HuH-7.5 (cell line): ENCODE measurements around the gene KLHDC1.
A peak's percentile ranks its signal among the peaks of the same experiment; 100 is the strongest.
"Not testable (repeated sequence)": the region's sequence is repeated elsewhere in the genome, so short reads cannot be mapped to it uniquely, and the experiment has no call there.

Experiments used
- DNase-seq: peaks from one replicate; pipeline ENCODE4 v3.0.0; 2011; ENCODE audit warnings: low spot score

KLHDC1 gene

GRCh38 chr14:49721733-49722435, 29.0 kb downstream of the KLHDC1 start:
- DNase-seq: not testable (repeated sequence)

DNA sequence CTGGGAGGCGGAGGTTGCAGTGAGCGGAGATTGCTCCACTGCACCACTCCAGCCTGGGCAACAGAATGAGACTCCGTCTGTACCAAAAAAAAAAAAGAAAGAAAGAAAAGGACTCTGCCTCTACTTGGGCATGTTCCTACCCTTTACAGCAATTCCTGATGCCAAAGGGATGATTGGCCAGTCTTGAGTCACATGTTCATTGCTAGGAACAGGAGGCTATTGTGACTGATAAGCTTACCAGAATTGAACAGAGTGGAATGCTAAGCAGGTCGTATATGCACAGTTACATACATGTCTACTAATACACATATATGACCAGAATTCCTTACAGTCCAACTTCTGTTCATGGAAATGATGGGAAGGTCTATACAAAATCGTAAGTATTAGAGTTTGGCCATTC, 34.3 kb downstream of the KLHDC1 start:
- no peak for DNase-seq

DNA sequence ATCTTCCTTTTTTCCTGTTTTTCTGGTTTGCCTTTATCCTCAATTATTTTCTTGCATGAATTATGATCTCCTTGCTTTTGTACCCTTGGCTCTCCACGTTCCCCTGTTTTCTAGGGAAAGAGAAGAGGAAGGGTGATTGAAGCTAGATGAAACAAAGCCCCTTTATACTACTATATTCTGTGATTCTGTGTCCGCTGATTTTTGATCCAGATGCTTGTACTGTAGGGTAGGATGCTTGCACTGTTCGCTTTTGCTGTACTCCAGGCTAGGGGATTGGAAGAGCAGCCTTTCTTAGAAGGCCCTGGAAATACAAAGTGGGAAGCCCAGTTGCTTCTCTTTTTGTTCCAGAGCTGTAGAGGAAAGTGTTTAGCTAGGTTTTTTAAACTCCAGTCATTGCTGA, 40.0 kb downstream of the KLHDC1 start:
- DNase-seq: no peak

DNA sequence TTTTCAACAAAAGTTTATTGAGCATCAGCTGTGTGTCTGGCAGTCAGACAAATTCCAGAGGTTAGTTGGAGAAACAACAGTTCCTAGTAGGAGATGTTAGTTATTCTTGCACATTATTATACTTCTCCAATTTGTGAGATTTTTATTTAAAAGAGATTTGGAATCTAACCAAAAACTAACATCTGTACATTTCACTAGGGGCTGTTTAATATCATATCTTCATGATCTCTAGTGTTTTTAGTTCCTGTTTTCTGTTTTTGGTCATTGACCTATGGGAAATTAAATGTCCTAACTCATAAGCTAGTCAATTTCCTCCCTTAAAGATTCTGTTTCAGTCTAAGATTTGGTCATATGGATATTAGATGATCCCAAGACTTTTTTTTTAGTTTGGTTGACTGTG, 40.9 kb downstream of the KLHDC1 start:
- no peak for DNase-seq

DNA sequence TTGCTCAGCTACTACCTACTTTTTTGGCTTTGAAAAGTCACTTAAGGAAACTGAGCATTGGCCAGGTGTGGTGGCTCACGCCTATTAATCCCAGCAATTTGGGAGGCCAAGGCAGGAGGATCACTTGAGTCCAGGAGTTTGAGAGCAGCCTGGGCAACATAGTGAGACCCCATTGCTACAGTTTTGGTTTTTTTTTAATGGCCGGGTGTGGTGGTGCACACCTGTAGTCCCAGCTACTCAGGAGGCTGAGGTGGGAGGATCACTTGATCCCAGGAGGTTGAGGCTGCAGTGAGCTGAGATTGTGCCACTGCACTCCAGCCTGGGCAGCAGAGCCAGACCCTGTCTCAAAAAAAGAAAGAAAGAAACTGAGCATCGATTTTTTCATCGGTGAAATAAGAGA, 42.7 kb downstream of the KLHDC1 start:
- DNase-seq: not testable (repeated sequence)

DNA sequence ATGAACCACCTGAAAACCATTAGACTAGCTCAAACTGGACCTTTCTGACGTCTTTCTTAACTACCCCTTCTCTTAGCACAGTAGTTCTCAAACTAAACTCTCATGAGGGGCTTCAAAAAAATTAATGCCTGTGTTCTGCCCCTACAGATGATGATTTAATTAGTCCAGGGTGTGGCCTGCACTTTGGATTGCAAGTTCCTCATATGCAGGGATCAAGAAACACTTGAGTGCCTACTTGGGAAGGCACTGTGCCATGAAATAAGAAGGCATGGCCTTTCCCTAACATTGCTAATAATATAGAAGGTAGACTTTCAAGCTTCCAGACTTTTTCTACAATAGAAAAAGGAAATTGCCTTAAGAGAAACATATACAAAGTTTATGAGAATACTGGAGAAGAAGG, 52.3 kb downstream of the KLHDC1 start:
- DNase-seq: no peak

GRCh38 chr14:49746476-49746875, 53.6 kb downstream of the KLHDC1 start:
- DNase-seq: not testable (repeated sequence)

DNA sequence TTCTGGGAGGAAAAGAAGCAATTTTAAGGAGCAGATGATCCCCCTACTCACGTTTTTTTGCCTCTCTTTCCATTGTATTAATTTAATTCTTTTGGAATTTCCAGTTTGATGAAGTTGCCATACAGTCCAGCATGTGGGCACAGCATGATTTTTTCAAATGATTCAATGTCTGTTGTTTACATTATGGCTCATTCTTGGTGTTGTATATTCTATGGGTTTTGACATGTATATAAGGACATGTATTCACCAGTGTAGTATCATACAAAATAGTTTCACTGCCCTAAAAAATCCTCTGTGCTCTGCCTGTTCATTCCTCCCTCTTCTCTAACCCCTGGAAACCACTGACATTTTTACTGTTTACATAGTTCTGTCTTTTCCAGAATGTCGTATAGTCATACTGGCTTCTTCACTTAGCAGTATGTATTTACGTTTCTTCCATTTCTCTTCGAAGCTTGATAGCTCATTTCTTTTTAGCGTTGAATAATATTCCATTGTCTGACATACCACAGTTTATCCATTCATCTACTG, 61.7 kb downstream of the KLHDC1 start:
- no peak for DNase-seq

GRCh38 chr14:49755378-49755777, 62.5 kb downstream of the KLHDC1 start:
- DNase-seq: no peak

- no peak for DNase-seq
Observed at GRCh38 chr14:49761839-49762551, 69.1 kb downstream of the KLHDC1 start.

GRCh38 chr14:49766839-49767238, 73.9 kb downstream of the KLHDC1 start:
- DNase-seq: no peak

DNA sequence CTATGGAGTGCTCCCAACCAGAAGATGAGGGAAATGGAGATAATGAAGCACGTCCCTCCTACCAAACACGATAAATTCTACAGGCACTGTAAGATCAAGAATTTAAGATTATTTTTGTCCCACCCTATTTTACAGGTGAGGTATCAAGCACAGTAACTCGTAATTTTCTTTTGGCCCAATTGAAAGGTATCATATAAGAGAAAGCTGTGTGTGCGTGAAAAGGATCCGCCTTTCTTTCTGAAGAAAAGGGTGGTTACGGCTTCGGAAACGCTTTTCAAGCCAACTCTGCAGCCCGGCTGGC, 74.3 kb downstream of the KLHDC1 start:
- DNase-seq: no peak

DNA sequence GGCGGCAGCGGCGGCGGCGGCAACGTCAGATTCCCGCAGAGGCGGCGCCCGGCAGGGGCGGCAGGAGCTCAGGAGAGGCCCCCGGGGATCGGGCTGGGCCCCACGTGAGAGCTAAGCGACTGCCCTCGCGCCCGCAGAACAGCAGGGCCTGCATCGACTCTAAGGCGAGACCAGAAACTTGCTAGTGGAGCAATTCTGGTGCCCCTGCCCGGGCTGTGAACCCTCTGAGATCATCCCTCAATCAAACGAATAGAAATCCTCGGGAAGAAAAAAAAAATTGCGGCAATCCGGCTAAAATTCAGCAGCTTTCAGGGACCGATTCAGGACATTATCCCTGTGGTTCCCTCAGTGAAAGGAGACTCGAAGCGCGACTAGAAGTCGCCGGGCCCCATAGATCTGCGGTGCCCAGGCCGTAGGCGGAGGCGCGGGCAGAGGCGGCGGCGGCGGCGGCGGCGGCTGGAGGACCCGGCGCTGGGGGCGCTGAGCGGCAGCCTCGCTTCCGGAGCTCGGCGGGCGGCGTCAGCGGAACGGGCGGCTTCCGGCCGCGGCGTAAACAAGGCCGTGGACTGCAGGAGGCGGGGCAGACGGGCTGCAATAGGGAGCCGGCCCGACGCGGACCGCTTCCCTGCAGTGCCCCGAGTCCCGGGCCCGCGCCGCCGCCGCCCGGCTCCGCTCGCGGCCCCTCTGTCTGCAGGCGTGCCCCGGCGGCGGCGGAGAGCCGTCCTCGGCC, 74.8 kb downstream of the KLHDC1 start, which contains the start of gene KLHDC2:
Gene KLHDC2 (plus strand): TSS at position 583 of the 730 bp plus-strand sequence. CDS start 316 bp downstream, outside the sequence.
- DNase-seq: peak; percentile 40

DNA sequence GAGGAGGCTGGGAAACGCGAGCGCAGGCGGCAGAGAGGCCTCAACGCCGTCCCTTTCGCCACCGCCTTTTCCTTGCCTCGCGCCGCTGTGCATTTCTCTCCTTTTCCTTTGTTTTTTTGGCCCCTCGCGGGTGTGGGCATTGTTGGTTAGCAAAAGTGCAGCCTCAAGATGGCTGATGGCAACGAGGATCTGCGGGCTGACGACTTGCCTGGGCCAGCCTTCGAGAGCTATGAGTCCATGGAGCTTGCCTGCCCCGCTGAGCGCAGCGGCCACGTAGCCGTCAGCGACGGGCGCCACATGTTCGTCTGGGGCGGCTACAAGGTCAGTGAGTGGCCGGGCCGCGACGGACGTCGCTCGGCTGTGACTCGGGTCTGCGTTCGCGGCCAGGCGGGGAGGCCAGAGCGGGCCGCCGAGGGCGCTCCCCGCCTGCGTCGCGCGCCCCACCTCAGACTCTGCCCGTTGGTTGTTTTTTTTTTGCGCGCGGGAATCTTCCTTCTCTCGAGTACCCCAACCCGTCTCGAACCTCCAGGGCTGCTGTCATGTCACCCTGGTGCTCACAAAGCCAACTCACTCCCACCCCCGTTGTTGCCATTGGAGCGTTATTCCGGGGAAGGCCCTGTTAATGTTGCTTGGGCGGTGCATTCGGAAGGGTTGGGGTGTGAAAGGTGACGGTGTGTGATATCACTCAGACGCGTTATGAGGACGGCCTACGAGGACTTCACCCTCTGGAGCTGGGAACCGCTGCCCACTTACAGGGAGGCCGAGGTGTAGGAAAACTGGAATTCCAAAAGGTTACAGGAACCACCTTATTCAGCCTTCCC, 75.6 kb downstream of the KLHDC1 start:
- DNase-seq: peak; percentile 8

- no peak for DNase-seq
Observed at GRCh38 chr14:49769171-49769570, 76.3 kb downstream of the KLHDC1 start.

GRCh38 chr14:49769581-49770211, 76.8 kb downstream of the KLHDC1 start:
- no peak for DNase-seq

GRCh38 chr14:49770212-49770817, 77.4 kb downstream of the KLHDC1 start:
- DNase-seq: peak; percentile 29

DNA sequence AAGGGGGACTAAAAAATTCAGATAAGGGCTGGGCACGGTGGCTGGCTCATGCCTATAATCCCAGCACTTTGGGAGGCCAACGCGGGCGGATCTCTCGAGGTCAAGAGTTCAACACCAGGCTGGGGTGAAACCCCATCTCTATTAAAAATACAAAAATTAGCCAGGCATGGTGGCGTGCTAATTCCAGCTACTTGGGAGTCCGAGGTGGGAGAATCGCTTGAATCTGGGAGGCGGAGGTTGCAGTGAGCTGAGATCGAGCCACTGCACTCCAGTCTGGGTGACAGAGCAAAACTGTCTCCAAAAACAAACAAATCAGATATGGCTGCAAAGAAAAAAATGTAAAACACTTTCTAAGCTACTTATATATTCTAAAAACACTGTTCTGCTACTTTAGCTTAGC, 78.8 kb downstream of the KLHDC1 start:
- DNase-seq: not testable (repeated sequence)

- no peak for DNase-seq
Observed at GRCh38 chr14:49774106-49774505, 81.2 kb downstream of the KLHDC1 start.

GRCh38 chr14:49778421-49778820, 85.5 kb downstream of the KLHDC1 start:
- no peak for DNase-seq

DNA sequence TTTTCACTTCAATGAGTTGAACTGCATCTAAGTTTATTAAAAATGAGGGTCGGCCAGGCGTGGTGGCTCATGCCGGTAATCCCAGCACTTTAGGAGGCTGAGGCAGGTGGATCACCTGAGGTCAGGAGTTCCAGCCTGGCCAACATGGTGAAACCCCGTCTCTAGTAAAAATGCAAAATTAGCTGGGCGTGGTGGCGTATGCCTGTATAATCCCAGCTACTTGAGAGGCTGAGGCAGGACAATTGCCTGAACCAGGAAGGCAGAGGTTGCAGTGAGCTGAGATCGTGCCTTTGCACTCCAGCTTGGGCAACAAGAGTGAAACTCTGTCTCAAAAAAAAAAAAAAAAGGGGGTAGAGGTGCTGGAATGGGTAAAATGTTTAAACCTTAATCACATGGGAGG, 88.1 kb downstream of the KLHDC1 start:
- not testable (repeated sequence) for DNase-seq
